Peyer's patch (tissue), 4 donors: ENCODE results near the gene MEN1.

Experiments
- POLR2A ChIP-seq, 2 donors: fragments of 450-650 bp; IDR thresholded peaks; one replicate each; pipeline ENCODE4 v1.5.1; 2017; ENCODE audit warnings: antibody characterized with exemption in 2 of 2, mild to moderate bottlenecking in 2 of 2, moderate library complexity in 2 of 2
- TF ChIP-seq, protein P1 (sequence below), 6 experiments: fragments of 450-650 bp in 4 of 6; fragments of 200-600 bp in 2 of 6; sonication (generic) in 1 of 6; IDR thresholded peaks; one replicate each; pipeline ENCODE4 v1.5.1; 2017 to 2019; ENCODE audit warnings: antibody characterized with exemption in 6 of 6, mild to moderate bottlenecking in 3 of 6, moderate library complexity in 1 of 6

DNA sequence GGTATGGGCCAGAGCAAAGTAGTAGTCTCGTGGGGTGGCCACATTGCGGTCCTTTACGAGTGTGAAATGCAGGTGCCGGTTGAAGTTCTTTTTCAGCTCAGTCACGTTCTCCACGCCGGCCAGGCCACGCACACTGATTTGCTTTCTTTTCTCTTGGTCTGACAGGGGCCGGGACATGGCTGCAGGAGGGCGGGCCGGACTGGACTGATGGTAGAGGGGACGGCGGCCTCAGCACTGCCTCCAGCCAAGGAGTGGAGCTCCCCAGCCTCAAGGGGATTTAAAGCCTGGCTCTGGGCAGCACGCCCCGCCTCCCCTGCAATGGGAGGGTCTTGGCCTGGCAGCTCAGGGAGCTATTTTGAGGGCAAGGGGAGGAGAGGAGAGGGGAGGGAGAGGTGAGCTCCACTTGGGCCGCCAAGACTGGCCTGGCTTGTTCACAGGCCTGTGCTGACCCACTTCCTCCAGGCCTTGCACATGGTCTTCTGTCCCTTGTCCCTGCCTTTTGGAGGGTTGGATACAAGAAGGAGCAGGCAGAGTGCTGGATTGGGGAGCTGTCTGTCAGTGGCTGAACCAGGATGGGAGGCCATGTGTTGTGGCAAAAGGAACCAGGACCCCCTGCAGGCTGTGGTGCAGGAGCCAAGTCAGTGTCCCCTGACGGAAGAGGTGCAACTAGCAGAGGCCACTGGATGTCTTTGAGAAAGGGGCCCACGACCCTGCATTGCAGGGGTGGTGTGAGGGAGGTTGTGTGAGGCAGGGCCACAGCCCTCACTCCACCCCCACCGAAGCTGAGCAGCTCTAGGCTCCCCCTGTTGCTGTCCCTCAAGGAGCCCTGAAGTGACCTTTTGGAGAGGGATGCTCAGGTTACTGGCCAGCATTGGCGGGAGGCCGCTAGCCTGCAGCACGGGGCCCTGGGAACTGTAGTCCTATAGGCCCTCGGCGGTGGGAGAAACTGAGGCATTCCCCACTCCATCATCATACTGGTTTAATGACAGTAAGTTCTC lies 50.3 kb downstream of the MEN1 start, which contains the start of gene PYGM:
- TF ChIP-seq, protein P1, sequence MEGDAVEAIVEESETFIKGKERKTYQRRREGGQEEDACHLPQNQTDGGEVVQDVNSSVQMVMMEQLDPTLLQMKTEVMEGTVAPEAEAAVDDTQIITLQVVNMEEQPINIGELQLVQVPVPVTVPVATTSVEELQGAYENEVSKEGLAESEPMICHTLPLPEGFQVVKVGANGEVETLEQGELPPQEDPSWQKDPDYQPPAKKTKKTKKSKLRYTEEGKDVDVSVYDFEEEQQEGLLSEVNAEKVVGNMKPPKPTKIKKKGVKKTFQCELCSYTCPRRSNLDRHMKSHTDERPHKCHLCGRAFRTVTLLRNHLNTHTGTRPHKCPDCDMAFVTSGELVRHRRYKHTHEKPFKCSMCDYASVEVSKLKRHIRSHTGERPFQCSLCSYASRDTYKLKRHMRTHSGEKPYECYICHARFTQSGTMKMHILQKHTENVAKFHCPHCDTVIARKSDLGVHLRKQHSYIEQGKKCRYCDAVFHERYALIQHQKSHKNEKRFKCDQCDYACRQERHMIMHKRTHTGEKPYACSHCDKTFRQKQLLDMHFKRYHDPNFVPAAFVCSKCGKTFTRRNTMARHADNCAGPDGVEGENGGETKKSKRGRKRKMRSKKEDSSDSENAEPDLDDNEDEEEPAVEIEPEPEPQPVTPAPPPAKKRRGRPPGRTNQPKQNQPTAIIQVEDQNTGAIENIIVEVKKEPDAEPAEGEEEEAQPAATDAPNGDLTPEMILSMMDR (IDR thresholded peaks at IDR 0.05): no peak
- TF ChIP-seq POLR2A (IDR thresholded peaks at IDR 0.05): no peak
